Liver (tissue), 9 donors: ENCODE data around the gene PPY. TPM values are rescaled to one million over a fixed set of nuclear protein-coding genes. Genes with fewer than 3 reads are reported as not detected.

Experiments used
- DNase-seq: peaks from one replicate; pipeline ENCODE4 v3.0.0-alpha.2; 2017; ENCODE audit warnings: low spot score
- H3K27ac ChIP-seq, 2 donors: one replicate each; pipeline ENCODE4 v1.7.0; 2013; ENCODE audit warnings: inconsistent platforms in 2 of 2, low read length in 2 of 2, control low read depth in 1 of 2, low read depth in 1 of 2, mild to moderate bottlenecking in 1 of 2
- H3K27me3 ChIP-seq, 4 donors: one replicate each; pipeline versions ENCODE4 v1.6.1 to v1.7.0; 2013; ENCODE audit warnings: low read length in 3 of 4, inconsistent platforms in 1 of 4, mild to moderate bottlenecking in 1 of 4, moderate library complexity in 1 of 4; ENCODE audit not compliant: control insufficient read depth in 4 of 4, insufficient read depth in 4 of 4
- H3K36me3 ChIP-seq, 4 donors: one replicate each; pipeline versions ENCODE4 v1.6.1 to v1.7.0; 2013; ENCODE audit warnings: low read length in 3 of 4, mild to moderate bottlenecking in 3 of 4, low read depth in 1 of 4, moderate library complexity in 1 of 4; ENCODE audit not compliant: control insufficient read depth in 4 of 4, insufficient read depth in 3 of 4
- H3K4me1 ChIP-seq, 4 donors: one replicate each; pipeline versions ENCODE4 v1.6.1 to v1.7.0; 2013; ENCODE audit warnings: low read length in 3 of 4, mild to moderate bottlenecking in 3 of 4, moderate library complexity in 1 of 4; ENCODE audit not compliant: control insufficient read depth in 4 of 4, insufficient read depth in 4 of 4
- H3K4me3 ChIP-seq, 3 donors: one replicate each; pipeline versions ENCODE4 v1.6.1 to v1.7.0; 2013; ENCODE audit warnings: low read length in 3 of 3, control low read depth in 1 of 3, low read depth in 1 of 3, mild to moderate bottlenecking in 1 of 3
- H3K9ac ChIP-seq, 2 donors: one replicate each; pipeline ENCODE4 v1.7.0; 2013; ENCODE audit warnings: low read length in 2 of 2, mild to moderate bottlenecking in 2 of 2, moderate library complexity in 2 of 2, control low read depth in 1 of 2, low read depth in 1 of 2
- H3K9me3 ChIP-seq, 4 donors: one replicate each; pipeline versions ENCODE4 v1.6.1 to v1.7.0; 2013; ENCODE audit warnings: low read length in 3 of 4; ENCODE audit not compliant: control insufficient read depth in 4 of 4
- EGR1 ChIP-seq, 2 donors: IDR thresholded peaks; 2 replicates each; pipeline ENCODE4 v1.6.1; 2016 to 2018; ENCODE audit warnings: antibody characterized with exemption in 2 of 2, low read depth in 2 of 2
- FOXA1 ChIP-seq: IDR thresholded peaks from 2 replicates; pipeline ENCODE4 v1.6.1; 2016; ENCODE audit warnings: antibody characterized with exemption
- FOXA2 ChIP-seq: IDR thresholded peaks from 2 replicates; pipeline ENCODE4 v1.6.1; 2016; ENCODE audit warnings: antibody characterized with exemption
- GABPA ChIP-seq, 2 donors: IDR thresholded peaks in 1 of 2; conservative IDR thresholded peaks in 1 of 2; 2 replicates each; pipeline ENCODE4 v1.6.1; 2016; ENCODE audit warnings: antibody characterized with exemption in 2 of 2, mild to moderate bottlenecking in 1 of 2, moderate library complexity in 1 of 2
- HNF4A ChIP-seq, 2 donors: conservative IDR thresholded peaks; 2 replicates each; pipeline ENCODE4 v1.6.1; 2016; ENCODE audit warnings: antibody characterized with exemption in 2 of 2, mild to moderate bottlenecking in 2 of 2
- HNF4G ChIP-seq: IDR thresholded peaks from 2 replicates; pipeline ENCODE4 v1.6.1; 2016; ENCODE audit warnings: antibody characterized with exemption
- JUND ChIP-seq, 2 donors: IDR thresholded peaks; 2 replicates each; pipeline ENCODE4 v1.6.1; 2016; ENCODE audit warnings: antibody characterized with exemption in 2 of 2
- NR2F2 ChIP-seq: IDR thresholded peaks from 2 replicates; pipeline ENCODE4 v1.6.1; 2016; ENCODE audit warnings: antibody characterized with exemption
- RAD21 ChIP-seq, 2 donors: IDR thresholded peaks; 2 replicates each; pipeline ENCODE4 v1.6.1; 2016; ENCODE audit warnings: antibody characterized with exemption in 2 of 2, mild to moderate bottlenecking in 2 of 2
- RXRA ChIP-seq, 2 donors: IDR thresholded peaks; 2 replicates each; pipeline ENCODE4 v1.6.1; 2017 to 2018; ENCODE audit warnings: antibody characterized with exemption in 2 of 2, mild to moderate bottlenecking in 1 of 2
- SP1 ChIP-seq: IDR thresholded peaks from 2 replicates; pipeline ENCODE4 v1.6.1; 2018; ENCODE audit warnings: antibody characterized with exemption, mild to moderate bottlenecking
- TAF1 ChIP-seq: conservative IDR thresholded peaks from 2 replicates; pipeline ENCODE4 v1.6.1; 2016; ENCODE audit warnings: antibody characterized with exemption, mild to moderate bottlenecking
- YY1 ChIP-seq: IDR thresholded peaks from 2 replicates; pipeline ENCODE4 v1.6.1; 2016; ENCODE audit warnings: antibody characterized with exemption, mild to moderate bottlenecking
- WGBS: extraction: QIAGEN DNeasy Blood & Tissue Kit; methylation state at CpG from one replicate; pipeline ENCODE4 v1.1.7; 2013; 5-methylcytosine and 5-hydroxymethylcytosine counted together
- polyA plus RNA-seq, 2 donors: library from polyadenylated mRNA; stranded (reverse) in 1 of 2; unstranded in 1 of 2; fragments of 200-250 nt in 1 of 2; fragments of >200 nt in 1 of 2; fragmentation: Nextera tagmentation in 1 of 2; extraction: Ambion mirVana in 1 of 2; gene quantifications; one replicate each; pipeline versions ENCODE4 v1.2.1 to v1.2.3, GENCODE V29; 2013 to 2015
- total RNA-seq, 2 donors: library from RNA; depleted of rRNA; stranded (reverse); fragments of >200 nt; gene quantifications; one replicate each; pipeline ENCODE4 v1.2.3, GENCODE V29; 2014
- TF ChIP-seq, protein P1 (sequence below): IDR thresholded peaks from 2 replicates; pipeline ENCODE4 v1.6.1; 2016; ENCODE audit warnings: antibody characterized with exemption
- TF ChIP-seq, protein P2 (sequence below): IDR thresholded peaks from 2 replicates; pipeline ENCODE4 v1.6.1; 2016; ENCODE audit warnings: antibody characterized with exemption
- TF ChIP-seq, protein P3 (sequence below): IDR thresholded peaks from 2 replicates; pipeline ENCODE4 v1.6.1; 2016; ENCODE audit warnings: antibody characterized with exemption
- TF ChIP-seq, protein P4 (sequence below): IDR thresholded peaks from 2 replicates; pipeline ENCODE4 v1.6.1; 2016; ENCODE audit warnings: antibody characterized with exemption, mild to moderate bottlenecking
- TF ChIP-seq, protein P5 (sequence below): fragments of 150-350 bp; IDR thresholded peaks from 2 replicates; pipeline ENCODE4 v1.5.1; 2017; ENCODE audit warnings: improper control_type of control experiment, low read depth, low read length; ENCODE audit not compliant: missing input control
- donor health status: healthy.
- donor health status: healthy.
- donor health status: healthy.
- donor health status: healthy.
- donor health status: healthy.

Gene PPY
- total and polyA plus RNA-seq, 4 donors = not detected

DNA sequence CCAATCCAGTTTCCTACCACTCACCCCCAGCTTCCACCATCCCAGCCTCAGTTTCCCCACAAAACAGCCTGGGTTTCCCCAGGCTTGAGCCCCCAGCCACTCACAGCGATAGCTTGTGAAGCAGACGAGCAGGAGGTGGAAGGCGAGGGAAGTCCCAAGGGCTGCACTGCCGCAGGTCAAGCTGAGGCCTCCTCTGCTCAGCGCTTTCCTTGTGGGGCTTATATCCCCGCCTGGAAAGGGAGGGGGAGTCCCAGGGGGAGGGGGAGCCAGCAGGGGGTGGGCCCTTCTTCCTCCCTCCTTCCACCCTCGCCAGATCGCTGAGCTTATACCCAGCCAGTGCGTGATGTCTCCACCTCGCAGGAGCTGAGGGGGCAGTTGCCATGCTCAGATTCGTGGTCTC lies 11.5 kb upstream of the PPY start, which contains the start of gene PYY:
PYY (minus strand) TSS at position 195 of the 400 bp plus-strand sequence. CDS start 457 bp downstream, outside the sequence.
- Histone ChIP-seq H3K27ac (no peak within 1 kb of the TSS), H3K4me1 (no peaks in the 10 kb centered on the region), H3K9me3 (no peaks in the 10 kb centered on the region), H3K36me3 (no peaks in the 10 kb centered on the region), H3K4me3 (no peak within 1 kb of the TSS), H3K27me3 (peaks cover 0 to 17% (median 3%) of the 10 kb centered on the region in 4 donors), H3K9ac (no peak within 1 kb of the TSS)
- TF ChIP-seq FOXA1 (no peak), GABPA (IDR thresholded peaks at IDR 0.05 in 1 of 2, conservative IDR thresholded peaks at IDR 0.05 in 1 of 2) (no peak), JUND (IDR thresholded peaks at IDR 0.05) (no peak), HNF4A (conservative IDR thresholded peaks at IDR 0.05) (no peak), FOXA2 (no peak)
- TF ChIP-seq, protein P1, sequence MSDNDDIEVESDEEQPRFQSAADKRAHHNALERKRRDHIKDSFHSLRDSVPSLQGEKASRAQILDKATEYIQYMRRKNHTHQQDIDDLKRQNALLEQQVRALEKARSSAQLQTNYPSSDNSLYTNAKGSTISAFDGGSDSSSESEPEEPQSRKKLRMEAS = no peak
- TF ChIP-seq, protein P2, sequence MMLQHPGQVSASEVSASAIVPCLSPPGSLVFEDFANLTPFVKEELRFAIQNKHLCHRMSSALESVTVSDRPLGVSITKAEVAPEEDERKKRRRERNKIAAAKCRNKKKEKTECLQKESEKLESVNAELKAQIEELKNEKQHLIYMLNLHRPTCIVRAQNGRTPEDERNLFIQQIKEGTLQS = no peak
- TF ChIP-seq, protein P3, sequence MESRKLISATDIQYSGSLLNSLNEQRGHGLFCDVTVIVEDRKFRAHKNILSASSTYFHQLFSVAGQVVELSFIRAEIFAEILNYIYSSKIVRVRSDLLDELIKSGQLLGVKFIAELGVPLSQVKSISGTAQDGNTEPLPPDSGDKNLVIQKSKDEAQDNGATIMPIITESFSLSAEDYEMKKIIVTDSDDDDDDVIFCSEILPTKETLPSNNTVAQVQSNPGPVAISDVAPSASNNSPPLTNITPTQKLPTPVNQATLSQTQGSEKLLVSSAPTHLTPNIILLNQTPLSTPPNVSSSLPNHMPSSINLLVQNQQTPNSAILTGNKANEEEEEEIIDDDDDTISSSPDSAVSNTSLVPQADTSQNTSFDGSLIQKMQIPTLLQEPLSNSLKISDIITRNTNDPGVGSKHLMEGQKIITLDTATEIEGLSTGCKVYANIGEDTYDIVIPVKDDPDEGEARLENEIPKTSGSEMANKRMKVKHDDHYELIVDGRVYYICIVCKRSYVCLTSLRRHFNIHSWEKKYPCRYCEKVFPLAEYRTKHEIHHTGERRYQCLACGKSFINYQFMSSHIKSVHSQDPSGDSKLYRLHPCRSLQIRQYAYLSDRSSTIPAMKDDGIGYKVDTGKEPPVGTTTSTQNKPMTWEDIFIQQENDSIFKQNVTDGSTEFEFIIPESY = no peak
- DNase-seq = no peak
- 71% methylated on average over 11 of the region's 11 CpGs for WGBS

DNA sequence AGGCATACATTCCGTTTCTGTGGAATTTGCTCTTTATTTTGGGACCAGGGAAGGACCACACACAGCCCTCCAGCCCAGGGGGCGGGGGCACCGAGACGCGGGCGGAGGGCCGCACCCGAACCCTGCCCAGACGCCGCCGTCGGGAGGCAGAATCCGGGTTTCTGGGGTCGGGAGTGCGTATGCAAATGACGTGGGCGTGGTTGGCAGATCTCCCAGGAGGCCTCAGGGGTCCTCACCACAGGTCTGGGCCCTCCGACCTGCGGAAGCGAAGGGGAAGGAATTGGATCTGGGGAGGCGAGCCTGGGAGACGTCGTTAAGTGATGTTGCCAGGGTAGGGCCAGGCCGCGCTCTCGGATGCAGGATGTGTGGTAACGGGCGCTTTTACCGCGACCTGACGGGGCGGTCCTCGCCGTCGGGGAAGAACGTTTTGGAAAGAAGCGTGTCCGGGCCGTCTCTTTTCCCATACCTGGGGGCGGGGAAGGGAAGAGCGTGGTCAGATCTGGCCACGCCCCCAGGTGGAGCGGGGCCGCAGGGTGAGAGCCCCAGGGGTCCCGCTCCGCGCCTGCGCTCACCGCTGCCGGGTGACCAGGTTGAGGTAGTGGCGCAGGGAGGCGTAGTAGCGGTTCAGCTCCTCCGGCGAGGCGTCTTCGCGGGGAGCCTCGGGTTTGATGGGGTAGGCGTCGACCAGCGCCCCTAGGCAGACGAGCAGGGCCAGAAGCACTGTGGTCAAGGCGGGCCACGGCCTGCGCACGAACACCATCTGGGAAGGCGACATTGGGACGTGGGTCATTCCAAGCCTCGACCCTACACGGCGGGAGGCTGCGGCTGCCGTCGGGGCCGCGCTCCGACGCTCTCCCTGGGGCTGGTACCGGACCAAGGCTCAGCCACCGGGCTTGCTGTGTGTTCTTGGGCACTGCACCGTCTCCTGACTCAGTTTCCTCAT lies 10.7 kb upstream of the PPY start:
- no peaks in the 10 kb centered on the region for H3K4me1 ChIP-seq
- no peak overlapping the region for H3K27ac ChIP-seq
- H3K9ac ChIP-seq = no peak overlapping the region
- DNase-seq = no peak
- 15% methylated on average over 82 of the region's 82 CpGs for WGBS
- TF ChIP-seq, protein P2 = no peak
- no peak for TF ChIP-seq FOXA2
- no peak for TF ChIP-seq GABPA (IDR thresholded peaks at IDR 0.05 in 1 of 2, conservative IDR thresholded peaks at IDR 0.05 in 1 of 2)
- TF ChIP-seq, protein P3 = no peak
- no peak for TF ChIP-seq JUND (IDR thresholded peaks at IDR 0.05)
- no peak for TF ChIP-seq NR2F2
- TF ChIP-seq, protein P4, sequence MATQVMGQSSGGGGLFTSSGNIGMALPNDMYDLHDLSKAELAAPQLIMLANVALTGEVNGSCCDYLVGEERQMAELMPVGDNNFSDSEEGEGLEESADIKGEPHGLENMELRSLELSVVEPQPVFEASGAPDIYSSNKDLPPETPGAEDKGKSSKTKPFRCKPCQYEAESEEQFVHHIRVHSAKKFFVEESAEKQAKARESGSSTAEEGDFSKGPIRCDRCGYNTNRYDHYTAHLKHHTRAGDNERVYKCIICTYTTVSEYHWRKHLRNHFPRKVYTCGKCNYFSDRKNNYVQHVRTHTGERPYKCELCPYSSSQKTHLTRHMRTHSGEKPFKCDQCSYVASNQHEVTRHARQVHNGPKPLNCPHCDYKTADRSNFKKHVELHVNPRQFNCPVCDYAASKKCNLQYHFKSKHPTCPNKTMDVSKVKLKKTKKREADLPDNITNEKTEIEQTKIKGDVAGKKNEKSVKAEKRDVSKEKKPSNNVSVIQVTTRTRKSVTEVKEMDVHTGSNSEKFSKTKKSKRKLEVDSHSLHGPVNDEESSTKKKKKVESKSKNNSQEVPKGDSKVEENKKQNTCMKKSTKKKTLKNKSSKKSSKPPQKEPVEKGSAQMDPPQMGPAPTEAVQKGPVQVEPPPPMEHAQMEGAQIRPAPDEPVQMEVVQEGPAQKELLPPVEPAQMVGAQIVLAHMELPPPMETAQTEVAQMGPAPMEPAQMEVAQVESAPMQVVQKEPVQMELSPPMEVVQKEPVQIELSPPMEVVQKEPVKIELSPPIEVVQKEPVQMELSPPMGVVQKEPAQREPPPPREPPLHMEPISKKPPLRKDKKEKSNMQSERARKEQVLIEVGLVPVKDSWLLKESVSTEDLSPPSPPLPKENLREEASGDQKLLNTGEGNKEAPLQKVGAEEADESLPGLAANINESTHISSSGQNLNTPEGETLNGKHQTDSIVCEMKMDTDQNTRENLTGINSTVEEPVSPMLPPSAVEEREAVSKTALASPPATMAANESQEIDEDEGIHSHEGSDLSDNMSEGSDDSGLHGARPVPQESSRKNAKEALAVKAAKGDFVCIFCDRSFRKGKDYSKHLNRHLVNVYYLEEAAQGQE = no peak
- no peak for TF ChIP-seq EGR1 (IDR thresholded peaks at IDR 0.05; ENCODE audit: low read depth in 2 of 2)
- TF ChIP-seq TAF1 = no peak
- no peak for TF ChIP-seq SP1
- no peak for TF ChIP-seq RAD21 (IDR thresholded peaks at IDR 0.05)
- no peak for TF ChIP-seq FOXA1
- no peak for TF ChIP-seq RXRA (IDR thresholded peaks at IDR 0.05)
- TF ChIP-seq, protein P1 = no peak
- TF ChIP-seq YY1 = no peak
- TF ChIP-seq HNF4G = no peak
- TF ChIP-seq HNF4A (conservative IDR thresholded peaks at IDR 0.05) = no peak
- TF ChIP-seq, protein P5, sequence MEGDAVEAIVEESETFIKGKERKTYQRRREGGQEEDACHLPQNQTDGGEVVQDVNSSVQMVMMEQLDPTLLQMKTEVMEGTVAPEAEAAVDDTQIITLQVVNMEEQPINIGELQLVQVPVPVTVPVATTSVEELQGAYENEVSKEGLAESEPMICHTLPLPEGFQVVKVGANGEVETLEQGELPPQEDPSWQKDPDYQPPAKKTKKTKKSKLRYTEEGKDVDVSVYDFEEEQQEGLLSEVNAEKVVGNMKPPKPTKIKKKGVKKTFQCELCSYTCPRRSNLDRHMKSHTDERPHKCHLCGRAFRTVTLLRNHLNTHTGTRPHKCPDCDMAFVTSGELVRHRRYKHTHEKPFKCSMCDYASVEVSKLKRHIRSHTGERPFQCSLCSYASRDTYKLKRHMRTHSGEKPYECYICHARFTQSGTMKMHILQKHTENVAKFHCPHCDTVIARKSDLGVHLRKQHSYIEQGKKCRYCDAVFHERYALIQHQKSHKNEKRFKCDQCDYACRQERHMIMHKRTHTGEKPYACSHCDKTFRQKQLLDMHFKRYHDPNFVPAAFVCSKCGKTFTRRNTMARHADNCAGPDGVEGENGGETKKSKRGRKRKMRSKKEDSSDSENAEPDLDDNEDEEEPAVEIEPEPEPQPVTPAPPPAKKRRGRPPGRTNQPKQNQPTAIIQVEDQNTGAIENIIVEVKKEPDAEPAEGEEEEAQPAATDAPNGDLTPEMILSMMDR = no peak
- no peaks in the 10 kb centered on the region for H3K9me3 ChIP-seq
- H3K27me3 ChIP-seq = peaks cover 0 to 17% (median 3%) of the 10 kb centered on the region in 4 donors
- no peaks in the 10 kb centered on the region for H3K36me3 ChIP-seq
- no peak overlapping the region for H3K4me3 ChIP-seq
